ENCODE data around the gene ADGRL3. TPM values are rescaled to one million over a fixed set of nuclear protein-coding genes. Genes with fewer than 3 reads are reported as not detected.

The ADGRL3 gene
- total RNA-seq, 4 donors from 2014 or later: 0.67 to 4.6 (median 1.6) TPM

DNA sequence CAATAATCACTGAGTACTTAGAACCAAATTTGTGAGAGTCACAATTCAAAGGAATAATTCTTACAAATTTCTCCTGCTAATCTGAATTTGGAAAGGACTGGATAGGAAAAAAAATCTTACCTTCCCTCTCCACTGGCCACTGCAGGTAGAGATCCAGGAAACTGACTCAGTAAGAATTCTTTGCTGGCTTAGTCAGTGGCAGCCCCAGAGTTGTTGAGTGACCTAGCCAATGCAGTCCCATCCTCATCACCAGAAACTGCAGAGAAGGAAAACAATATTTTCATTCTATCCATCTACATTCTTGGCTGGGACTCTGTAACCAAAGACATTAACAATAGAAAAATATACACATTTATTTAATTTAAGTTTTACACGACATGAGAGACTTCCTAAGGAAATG lies 572.0 kb downstream of the ADGRL3 start:
- Histone ChIP-seq H3K27ac (no peak overlapping the region), H3K9me3 (no peaks in the 10 kb centered on the region), H3K4me3 (replicated peaks in 1 of 3) (no peak overlapping the region), H3K36me3 (no peaks in the 10 kb centered on the region), H3K4me1 (no peaks in the 10 kb centered on the region), H3K27me3 (no peaks in the 10 kb centered on the region)
- WGBS, 2 donors: 70 to 72% methylated on average over 1 of the region's 1 CpG
- intact Hi-C loops (cut with DNase I): no loop called here
- TF ChIP-seq, protein P1, sequence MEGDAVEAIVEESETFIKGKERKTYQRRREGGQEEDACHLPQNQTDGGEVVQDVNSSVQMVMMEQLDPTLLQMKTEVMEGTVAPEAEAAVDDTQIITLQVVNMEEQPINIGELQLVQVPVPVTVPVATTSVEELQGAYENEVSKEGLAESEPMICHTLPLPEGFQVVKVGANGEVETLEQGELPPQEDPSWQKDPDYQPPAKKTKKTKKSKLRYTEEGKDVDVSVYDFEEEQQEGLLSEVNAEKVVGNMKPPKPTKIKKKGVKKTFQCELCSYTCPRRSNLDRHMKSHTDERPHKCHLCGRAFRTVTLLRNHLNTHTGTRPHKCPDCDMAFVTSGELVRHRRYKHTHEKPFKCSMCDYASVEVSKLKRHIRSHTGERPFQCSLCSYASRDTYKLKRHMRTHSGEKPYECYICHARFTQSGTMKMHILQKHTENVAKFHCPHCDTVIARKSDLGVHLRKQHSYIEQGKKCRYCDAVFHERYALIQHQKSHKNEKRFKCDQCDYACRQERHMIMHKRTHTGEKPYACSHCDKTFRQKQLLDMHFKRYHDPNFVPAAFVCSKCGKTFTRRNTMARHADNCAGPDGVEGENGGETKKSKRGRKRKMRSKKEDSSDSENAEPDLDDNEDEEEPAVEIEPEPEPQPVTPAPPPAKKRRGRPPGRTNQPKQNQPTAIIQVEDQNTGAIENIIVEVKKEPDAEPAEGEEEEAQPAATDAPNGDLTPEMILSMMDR (IDR thresholded peaks at IDR 0.05): no peak
- TF ChIP-seq POLR2A (IDR thresholded peaks at IDR 0.05): no peak
- no peak for DNase-seq

DNA sequence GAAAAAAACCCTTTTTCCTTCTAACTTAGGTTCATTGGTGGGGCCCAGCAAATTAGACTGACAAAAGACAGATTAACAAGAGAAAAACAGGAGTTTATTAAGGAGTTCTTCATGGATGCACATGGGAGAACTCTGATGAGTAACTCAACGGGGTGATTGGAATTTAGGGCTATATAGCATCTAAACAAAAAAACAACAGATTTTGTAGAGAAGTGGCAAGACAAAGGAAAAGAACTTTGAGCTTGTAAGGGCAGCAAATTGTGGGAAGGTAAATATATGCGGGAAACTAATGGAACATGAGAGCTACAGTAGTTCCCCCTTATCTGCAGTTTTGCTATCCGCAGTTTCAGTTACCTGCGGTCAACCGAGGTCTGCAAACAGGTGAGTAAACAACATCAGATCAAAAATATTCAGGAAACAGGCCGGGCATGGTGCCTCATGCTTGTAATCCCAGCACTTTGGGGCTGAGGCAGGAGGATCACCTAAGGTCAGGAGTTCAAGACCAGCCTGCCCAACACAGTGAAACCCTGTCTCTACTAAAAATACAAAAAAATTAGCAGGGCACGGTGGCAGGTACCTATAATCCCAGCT lies 573.6 kb downstream of the ADGRL3 start:
- Histone ChIP-seq H3K9me3 (no peaks in the 10 kb centered on the region), H3K4me3 (replicated peaks in 1 of 3) (no peak overlapping the region), H3K4me1 (no peaks in the 10 kb centered on the region), H3K27ac (no peak overlapping the region), H3K27me3 (no peaks in the 10 kb centered on the region), H3K36me3 (no peaks in the 10 kb centered on the region)
- intact Hi-C loops (cut with DNase I): no loop called here
- TF ChIP-seq, protein P1 (IDR thresholded peaks at IDR 0.05): no peak
- no peak for TF ChIP-seq POLR2A (IDR thresholded peaks at IDR 0.05)
- no peak for DNase-seq
- 61 to 65% methylated on average over 7 of the region's 7 CpGs for WGBS, 2 donors

DNA sequence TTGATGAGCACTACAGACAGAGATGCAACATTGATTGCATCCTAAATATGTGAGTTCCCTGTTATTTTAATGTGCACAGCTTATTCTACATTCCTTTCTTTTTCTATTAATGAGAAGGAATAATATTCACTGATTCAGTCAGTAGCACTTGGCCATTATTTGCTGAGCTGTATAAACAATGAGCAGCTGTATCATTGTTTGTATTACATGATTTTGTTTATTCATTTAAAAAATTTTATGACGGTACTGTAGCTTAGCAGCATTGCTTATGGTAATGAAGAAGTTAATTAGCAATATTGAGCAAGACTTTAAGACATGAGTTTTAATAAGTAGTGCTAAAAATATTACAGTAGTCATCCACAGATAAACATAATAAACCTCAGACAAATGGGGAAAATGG lies 582.0 kb downstream of the ADGRL3 start:
- no peak for DNase-seq
- WGBS, 2 donors: 90 to 92% methylated on average over 1 of the region's 1 CpG
- H3K27me3 ChIP-seq: no peaks in the 10 kb centered on the region
- H3K27ac ChIP-seq: no peak overlapping the region
- H3K4me1 ChIP-seq: no peaks in the 10 kb centered on the region
- TF ChIP-seq, protein P1 (IDR thresholded peaks at IDR 0.05): no peak
- TF ChIP-seq POLR2A (IDR thresholded peaks at IDR 0.05): no peak
- no peak overlapping the region for H3K4me3 ChIP-seq (replicated peaks in 1 of 3)
- H3K9me3 ChIP-seq: no peaks in the 10 kb centered on the region
- H3K36me3 ChIP-seq: no peaks in the 10 kb centered on the region
- intact Hi-C loops (cut with DNase I): no loop called here

DNA sequence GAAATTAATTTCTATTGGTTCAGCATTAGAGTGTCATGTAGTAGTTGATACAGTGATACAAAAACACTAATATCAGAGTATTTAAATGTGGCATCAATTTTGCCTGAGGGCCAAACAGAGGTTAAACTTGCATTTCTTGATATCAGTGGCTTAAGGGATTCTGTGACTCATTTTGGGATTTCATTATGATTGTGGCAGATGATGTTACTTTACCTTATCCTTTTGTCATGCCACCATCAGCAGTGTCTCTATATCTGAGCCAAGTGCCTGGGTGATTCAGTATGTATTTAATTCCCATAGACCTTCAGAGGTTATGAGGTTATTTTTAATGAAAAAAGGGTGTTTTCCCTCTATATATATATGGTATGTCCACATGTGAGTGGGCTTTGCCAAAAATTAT lies 582.9 kb downstream of the ADGRL3 start:
- H3K4me1 ChIP-seq: no peaks in the 10 kb centered on the region
- H3K27me3 ChIP-seq: no peaks in the 10 kb centered on the region
- no peak overlapping the region for H3K4me3 ChIP-seq (replicated peaks in 1 of 3)
- H3K36me3 ChIP-seq: no peaks in the 10 kb centered on the region
- TF ChIP-seq POLR2A (IDR thresholded peaks at IDR 0.05): no peak
- TF ChIP-seq, protein P1 (IDR thresholded peaks at IDR 0.05): no peak
- H3K27ac ChIP-seq: no peak overlapping the region
- H3K9me3 ChIP-seq: no peaks in the 10 kb centered on the region
- no peak for DNase-seq
- intact Hi-C loops (cut with DNase I): no loop called here

- intact Hi-C loops (cut with DNase I): no loop called here
- H3K27me3 ChIP-seq: no peaks in the 10 kb centered on the region
- no peaks in the 10 kb centered on the region for H3K4me1 ChIP-seq
- H3K4me3 ChIP-seq (replicated peaks in 1 of 3): no peak overlapping the region
- no peaks in the 10 kb centered on the region for H3K36me3 ChIP-seq
- DNase-seq: no peak
- 56 to 63% methylated on average over 1 of the region's 1 CpG for WGBS, 2 donors
- no peak for TF ChIP-seq POLR2A (IDR thresholded peaks at IDR 0.05)
- TF ChIP-seq, protein P1 (IDR thresholded peaks at IDR 0.05): no peak
- no peak overlapping the region for H3K27ac ChIP-seq
- no peaks in the 10 kb centered on the region for H3K9me3 ChIP-seq
Observed at GRCh38 chr4:61785761-61786160, 585.6 kb downstream of the ADGRL3 start.

All from thyroid gland (tissue), 4 donors.